CD4-positive, alpha-beta T cell treated with Interferon alpha-2 for 1 hour (primary cell): ENCODE measurements around the gene ELANE.
"Not testable (repeated sequence)": the region's sequence is repeated elsewhere in the genome, so short reads cannot be mapped to it uniquely, and the experiment has no call there.

ENCODE experiments used
- DNase-seq, 2 donors: peaks; one replicate each; pipeline ENCODE4 v3.0.0-alpha.2; 2020 to 2022

The ELANE gene

GRCh38 chr19:881385-882071 is 29.4 kb downstream of the ELANE start:
- DNase-seq: no peak

- DNase-seq: no peak
Observed at GRCh38 chr19:882871-883497, 30.9 kb downstream of the ELANE start.

GRCh38 chr19:883661-884211 is 31.6 kb downstream of the ELANE start:
- DNase-seq: no peak

- no peak for DNase-seq
Observed at GRCh38 chr19:884420-885211, 32.5 kb downstream of the ELANE start.

GRCh38 chr19:885536-886224 is 33.6 kb downstream of the ELANE start:
- DNase-seq: no peak

- no peak for DNase-seq
Observed at GRCh38 chr19:887072-887471, 35.0 kb downstream of the ELANE start.

- no peak for DNase-seq
Observed at GRCh38 chr19:887599-887998, 35.5 kb downstream of the ELANE start.

- DNase-seq: peak in 1 of 2 donors; percentile 66
Observed at GRCh38 chr19:888581-889385, 36.7 kb downstream of the ELANE start.

GRCh38 chr19:889662-890295 is 37.7 kb downstream of the ELANE start:
- no peak for DNase-seq

GRCh38 chr19:890831-891230 is 38.7 kb downstream of the ELANE start:
- no peak for DNase-seq

- not testable (repeated sequence) for DNase-seq
Observed at GRCh38 chr19:891421-892200, 39.5 kb downstream of the ELANE start.

GRCh38 chr19:892243-892893 is 40.3 kb downstream of the ELANE start:
- DNase-seq: no peak

- peak; percentile 92 to 94 for DNase-seq
Observed at GRCh38 chr19:892894-893689, 41.0 kb downstream of the ELANE start, which contains the start of the genes MED16 and RNU6-9. TSS of gene MED16 (minus strand) at chr19:893187. CDS start at chr19:891131, 2,056 bp downstream. TSS of gene RNU6-9 (plus strand) at chr19:893484.

- no peak for DNase-seq
Observed at GRCh38 chr19:896434-896833, 44.3 kb downstream of the ELANE start.

- DNase-seq: no peak
Observed at GRCh38 chr19:896999-897398, 44.9 kb downstream of the ELANE start.

- DNase-seq: no peak
Observed at GRCh38 chr19:897442-898039, 45.4 kb downstream of the ELANE start.

GRCh38 chr19:898663-899062 is 46.6 kb downstream of the ELANE start:
- DNase-seq: peak in 1 of 2 donors; percentile 44

GRCh38 chr19:899336-900042 is 47.4 kb downstream of the ELANE start:
- DNase-seq: no peak
